SK-N-SH treated with all-trans-retinoic acid at 6 μM for 48 hours (cell line): Measurements from ENCODE around the gene LAGE3.

Experiments
- ATAC-seq: fragments of 200-7000 bp; cut with Tn5 transposase; 3 replicates; pipeline ENCODE4 v1.9.1; 2020; ENCODE audit warnings: mild to moderate bottlenecking, moderate library complexity
- BACH2 ChIP-seq: fragments of 250-450 bp; sonication (Bioruptor Pico); IDR thresholded peaks from 2 replicates; pipeline ENCODE4 v1.9.0; 2021; ENCODE audit warnings: mild to moderate bottlenecking, borderline replicate concordance
- CREB5 ChIP-seq: fragments of 250-450 bp; sonication (Bioruptor Pico); IDR thresholded peaks from 2 replicates; pipeline ENCODE4 v1.5.1; 2020; ENCODE audit warnings: low read depth, mild to moderate bottlenecking, moderate library complexity
- CSDC2 ChIP-seq: fragments of 250-450 bp; sonication (Bioruptor Pico); IDR thresholded peaks from 2 replicates; pipeline ENCODE4 v1.5.0; 2020; ENCODE audit warnings: mild to moderate bottlenecking, moderate library complexity
- ESRRG ChIP-seq: fragments of 250-450 bp; sonication (Bioruptor Pico); IDR thresholded peaks from 2 replicates; pipeline ENCODE4 v1.6.1; 2021; ENCODE audit warnings: mild to moderate bottlenecking
- ISL1 ChIP-seq: fragments of 250-450 bp; sonication (Bioruptor Pico); IDR thresholded peaks from 2 replicates; pipeline ENCODE4 v2.1.2; 2022; ENCODE audit warnings: mild to moderate bottlenecking, moderate library complexity
- PPARA ChIP-seq: fragments of 250-450 bp; sonication (Bioruptor Pico); IDR thresholded peaks from 2 replicates; pipeline ENCODE4 v1.5.0; 2020; ENCODE audit warnings: mild to moderate bottlenecking, borderline replicate concordance
- RARB ChIP-seq: fragments of 250-450 bp; sonication (Bioruptor Pico); IDR thresholded peaks from 2 replicates; pipeline ENCODE4 v1.8.0; 2021; ENCODE audit warnings: mild to moderate bottlenecking, moderate library complexity
- TCF4 ChIP-seq: fragments of 250-450 bp; sonication (Bioruptor Pico); IDR thresholded peaks from 2 replicates; pipeline ENCODE4 v1.8.0; 2021; ENCODE audit warnings: mild to moderate bottlenecking, moderate library complexity, borderline replicate concordance
- TOX ChIP-seq: fragments of 250-450 bp; sonication (Bioruptor Pico); IDR thresholded peaks from 2 replicates; pipeline ENCODE4 v1.8.0; 2021; ENCODE audit warnings: mild to moderate bottlenecking, moderate library complexity, borderline replicate concordance
- ZC3H10 ChIP-seq: fragments of 250-450 bp; sonication (Bioruptor Pico); IDR thresholded peaks from 2 replicates; pipeline ENCODE4 v1.5.1; 2021; ENCODE audit warnings: mild to moderate bottlenecking, moderate library complexity
- ZFP3 ChIP-seq: fragments of 250-450 bp; sonication (Bioruptor Pico); IDR thresholded peaks from 2 replicates; pipeline ENCODE4 v1.5.0; 2020; ENCODE audit warnings: mild to moderate bottlenecking, moderate library complexity
- ZNF565 ChIP-seq: fragments of 450-650 bp; formaldehyde crosslinking; conservative IDR thresholded peaks from 2 replicates; pipeline ENCODE4 v1.5.0; 2020; ENCODE audit warnings: low read depth, mild to moderate bottlenecking, moderate library complexity
- ZNF8 ChIP-seq: fragments of 450-650 bp; formaldehyde crosslinking; IDR thresholded peaks from 2 replicates; pipeline ENCODE4 v1.5.0; 2020; ENCODE audit warnings: mild to moderate bottlenecking, moderate library complexity
- TF ChIP-seq, protein P1 (sequence below): fragments of 250-450 bp; sonication (Bioruptor Pico); IDR thresholded peaks from 2 replicates; pipeline ENCODE4 v1.5.0; 2020; ENCODE audit warnings: mild to moderate bottlenecking, moderate library complexity
- TF ChIP-seq, protein P2 (sequence below): fragments of 250-450 bp; sonication (Bioruptor Pico); IDR thresholded peaks from 2 replicates; pipeline ENCODE4 v1.8.0; 2021; ENCODE audit warnings: low read depth, mild to moderate bottlenecking, moderate library complexity, borderline replicate concordance
- TF ChIP-seq, protein P3 (sequence below): fragments of 250-450 bp; sonication (Bioruptor Pico); IDR thresholded peaks from 2 replicates; pipeline ENCODE4 v1.5.1; 2021; ENCODE audit warnings: mild to moderate bottlenecking, moderate library complexity
- TF ChIP-seq, protein P4 (sequence below): fragments of 250-450 bp; sonication (Bioruptor Pico); IDR thresholded peaks from 2 replicates; pipeline ENCODE4 v1.8.0; 2020; ENCODE audit warnings: mild to moderate bottlenecking, moderate library complexity, borderline replicate concordance

LAGE3 gene

DNA sequence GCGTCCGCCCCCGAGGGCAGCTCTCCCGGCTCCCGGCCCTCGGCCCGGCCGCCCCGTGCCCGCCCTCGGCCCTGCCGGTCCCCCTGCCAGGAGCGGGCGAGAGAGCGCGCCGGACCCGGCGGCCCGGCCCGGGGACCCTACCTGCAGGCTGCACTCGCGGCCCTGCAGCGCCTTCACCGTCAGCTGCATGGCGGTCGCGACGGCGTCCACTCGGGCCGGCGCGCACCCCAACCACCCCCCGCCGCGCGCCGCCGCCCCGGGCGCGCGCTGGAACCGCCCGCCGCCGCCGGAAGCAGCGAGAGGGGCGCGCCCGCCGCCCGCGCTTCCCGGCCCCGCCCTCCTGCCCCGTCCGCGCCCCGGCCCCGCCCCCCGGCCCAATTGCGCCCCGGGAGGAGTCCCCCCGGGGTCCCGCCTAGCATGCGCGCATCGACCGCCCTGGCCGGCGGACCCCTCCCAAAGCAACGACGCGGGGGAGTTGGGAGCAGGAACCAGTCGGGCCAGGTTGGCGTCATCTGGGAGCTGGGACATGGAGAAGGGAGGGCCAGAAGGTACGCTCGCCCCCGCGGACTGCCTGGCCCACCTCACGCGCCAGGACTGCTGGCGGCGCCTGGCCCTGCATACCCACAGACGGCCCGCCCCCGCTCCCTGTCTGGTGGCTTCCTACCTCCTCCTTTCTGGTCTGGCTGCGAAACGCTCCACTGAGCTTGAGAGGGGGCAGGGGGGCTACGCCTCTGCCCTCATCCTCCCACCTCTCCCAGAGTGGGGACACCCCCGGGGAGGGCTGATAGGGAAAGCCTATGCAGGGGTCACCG, 7.5 kb upstream of the LAGE3 start, which contains the start of gene UBL4A:
Gene UBL4A, minus strand, starts transcription at position 220 of the 812 bp plus-strand sequence. Its CDS starts 31 bp downstream, at position 189.
- TF ChIP-seq, protein P1, sequence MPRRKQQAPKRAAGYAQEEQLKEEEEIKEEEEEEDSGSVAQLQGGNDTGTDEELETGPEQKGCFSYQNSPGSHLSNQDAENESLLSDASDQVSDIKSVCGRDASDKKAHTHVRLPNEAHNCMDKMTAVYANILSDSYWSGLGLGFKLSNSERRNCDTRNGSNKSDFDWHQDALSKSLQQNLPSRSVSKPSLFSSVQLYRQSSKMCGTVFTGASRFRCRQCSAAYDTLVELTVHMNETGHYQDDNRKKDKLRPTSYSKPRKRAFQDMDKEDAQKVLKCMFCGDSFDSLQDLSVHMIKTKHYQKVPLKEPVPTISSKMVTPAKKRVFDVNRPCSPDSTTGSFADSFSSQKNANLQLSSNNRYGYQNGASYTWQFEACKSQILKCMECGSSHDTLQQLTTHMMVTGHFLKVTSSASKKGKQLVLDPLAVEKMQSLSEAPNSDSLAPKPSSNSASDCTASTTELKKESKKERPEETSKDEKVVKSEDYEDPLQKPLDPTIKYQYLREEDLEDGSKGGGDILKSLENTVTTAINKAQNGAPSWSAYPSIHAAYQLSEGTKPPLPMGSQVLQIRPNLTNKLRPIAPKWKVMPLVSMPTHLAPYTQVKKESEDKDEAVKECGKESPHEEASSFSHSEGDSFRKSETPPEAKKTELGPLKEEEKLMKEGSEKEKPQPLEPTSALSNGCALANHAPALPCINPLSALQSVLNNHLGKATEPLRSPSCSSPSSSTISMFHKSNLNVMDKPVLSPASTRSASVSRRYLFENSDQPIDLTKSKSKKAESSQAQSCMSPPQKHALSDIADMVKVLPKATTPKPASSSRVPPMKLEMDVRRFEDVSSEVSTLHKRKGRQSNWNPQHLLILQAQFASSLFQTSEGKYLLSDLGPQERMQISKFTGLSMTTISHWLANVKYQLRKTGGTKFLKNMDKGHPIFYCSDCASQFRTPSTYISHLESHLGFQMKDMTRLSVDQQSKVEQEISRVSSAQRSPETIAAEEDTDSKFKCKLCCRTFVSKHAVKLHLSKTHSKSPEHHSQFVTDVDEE: no peak
- no peak for TF ChIP-seq ISL1 (CRISPR knock-in tag)
- TF ChIP-seq, protein P2, sequence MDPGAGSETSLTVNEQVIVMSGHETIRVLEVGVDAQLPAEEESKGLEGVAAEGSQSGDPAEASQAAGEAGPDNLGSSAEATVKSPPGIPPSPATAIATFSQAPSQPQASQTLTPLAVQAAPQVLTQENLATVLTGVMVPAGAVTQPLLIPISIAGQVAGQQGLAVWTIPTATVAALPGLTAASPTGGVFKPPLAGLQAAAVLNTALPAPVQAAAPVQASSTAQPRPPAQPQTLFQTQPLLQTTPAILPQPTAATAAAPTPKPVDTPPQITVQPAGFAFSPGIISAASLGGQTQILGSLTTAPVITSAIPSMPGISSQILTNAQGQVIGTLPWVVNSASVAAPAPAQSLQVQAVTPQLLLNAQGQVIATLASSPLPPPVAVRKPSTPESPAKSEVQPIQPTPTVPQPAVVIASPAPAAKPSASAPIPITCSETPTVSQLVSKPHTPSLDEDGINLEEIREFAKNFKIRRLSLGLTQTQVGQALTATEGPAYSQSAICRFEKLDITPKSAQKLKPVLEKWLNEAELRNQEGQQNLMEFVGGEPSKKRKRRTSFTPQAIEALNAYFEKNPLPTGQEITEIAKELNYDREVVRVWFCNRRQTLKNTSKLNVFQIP (CRISPR knock-in tag): no peak
- TF ChIP-seq TOX (CRISPR knock-in tag): no peak
- TF ChIP-seq ZNF565 (CRISPR knock-in tag): no peak
- TF ChIP-seq TCF4 (CRISPR knock-in tag): no peak
- TF ChIP-seq ZC3H10 (CRISPR knock-in tag): no peak
- peak; percentile 26 for ATAC-seq

DNA sequence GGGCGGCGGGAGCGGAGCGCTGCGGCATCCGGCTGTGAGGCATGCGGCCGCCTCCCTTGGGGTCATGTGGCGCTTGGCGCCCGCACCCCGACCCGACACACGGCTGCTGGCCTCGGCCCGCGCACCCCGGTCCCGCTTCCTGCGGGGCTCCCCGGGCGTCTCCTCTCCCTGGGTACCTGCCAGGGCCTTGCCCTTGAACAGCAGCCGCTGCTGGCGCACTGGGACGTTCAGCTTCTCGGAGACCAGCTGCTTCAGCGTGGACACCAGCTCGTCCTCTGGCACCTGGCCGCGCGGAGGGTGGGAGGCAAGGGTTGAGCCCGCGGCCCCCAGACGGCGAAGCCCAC, 6.9 kb upstream of the LAGE3 start:
- ATAC-seq: no peak
- TF ChIP-seq PPARA (no peak), CREB5 (no peak), ZNF8 (CRISPR knock-in tag) (no peak), ESRRG (CRISPR knock-in tag) (no peak), TOX (CRISPR knock-in tag) (no peak), ZFP3 (no peak), ZC3H10 (CRISPR knock-in tag) (no peak), CSDC2 (CRISPR knock-in tag) (no peak)
- TF ChIP-seq, protein P2 (CRISPR knock-in tag): no peak
- TF ChIP-seq, protein P3, sequence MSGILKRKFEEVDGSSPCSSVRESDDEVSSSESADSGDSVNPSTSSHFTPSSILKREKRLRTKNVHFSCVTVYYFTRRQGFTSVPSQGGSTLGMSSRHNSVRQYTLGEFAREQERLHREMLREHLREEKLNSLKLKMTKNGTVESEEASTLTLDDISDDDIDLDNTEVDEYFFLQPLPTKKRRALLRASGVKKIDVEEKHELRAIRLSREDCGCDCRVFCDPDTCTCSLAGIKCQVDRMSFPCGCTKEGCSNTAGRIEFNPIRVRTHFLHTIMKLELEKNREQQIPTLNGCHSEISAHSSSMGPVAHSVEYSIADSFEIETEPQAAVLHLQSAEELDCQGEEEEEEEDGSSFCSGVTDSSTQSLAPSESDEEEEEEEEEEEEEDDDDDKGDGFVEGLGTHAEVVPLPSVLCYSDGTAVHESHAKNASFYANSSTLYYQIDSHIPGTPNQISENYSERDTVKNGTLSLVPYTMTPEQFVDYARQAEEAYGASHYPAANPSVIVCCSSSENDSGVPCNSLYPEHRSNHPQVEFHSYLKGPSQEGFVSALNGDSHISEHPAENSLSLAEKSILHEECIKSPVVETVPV (CRISPR knock-in tag): no peak

- TF ChIP-seq, protein P2 (CRISPR knock-in tag): no peak
- TF ChIP-seq TOX (CRISPR knock-in tag) (no peak), ISL1 (CRISPR knock-in tag) (no peak), RARB (CRISPR knock-in tag) (no peak), ZNF565 (CRISPR knock-in tag) (no peak), CSDC2 (CRISPR knock-in tag) (no peak), CREB5 (no peak), ZFP3 (no peak), ESRRG (CRISPR knock-in tag) (no peak), BACH2 (no peak), ZNF8 (CRISPR knock-in tag) (no peak)
- TF ChIP-seq, protein P4, sequence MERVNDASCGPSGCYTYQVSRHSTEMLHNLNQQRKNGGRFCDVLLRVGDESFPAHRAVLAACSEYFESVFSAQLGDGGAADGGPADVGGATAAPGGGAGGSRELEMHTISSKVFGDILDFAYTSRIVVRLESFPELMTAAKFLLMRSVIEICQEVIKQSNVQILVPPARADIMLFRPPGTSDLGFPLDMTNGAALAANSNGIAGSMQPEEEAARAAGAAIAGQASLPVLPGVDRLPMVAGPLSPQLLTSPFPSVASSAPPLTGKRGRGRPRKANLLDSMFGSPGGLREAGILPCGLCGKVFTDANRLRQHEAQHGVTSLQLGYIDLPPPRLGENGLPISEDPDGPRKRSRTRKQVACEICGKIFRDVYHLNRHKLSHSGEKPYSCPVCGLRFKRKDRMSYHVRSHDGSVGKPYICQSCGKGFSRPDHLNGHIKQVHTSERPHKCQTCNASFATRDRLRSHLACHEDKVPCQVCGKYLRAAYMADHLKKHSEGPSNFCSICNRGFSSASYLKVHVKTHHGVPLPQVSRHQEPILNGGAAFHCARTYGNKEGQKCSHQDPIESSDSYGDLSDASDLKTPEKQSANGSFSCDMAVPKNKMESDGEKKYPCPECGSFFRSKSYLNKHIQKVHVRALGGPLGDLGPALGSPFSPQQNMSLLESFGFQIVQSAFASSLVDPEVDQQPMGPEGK: no peak
- ATAC-seq: no peak
These were observed 6.3 kb upstream of the LAGE3 start for GRCh38 chrX:154485150-154486051.
